Uterus (tissue), 2 donors: ENCODE results near the gene SLC7A4.

Experiments
- POLR2A ChIP-seq, 2 donors: fragments of 450-650 bp; IDR thresholded peaks; one replicate each; pipeline ENCODE4 v1.6.1; 2016; ENCODE audit warnings: antibody characterized with exemption in 2 of 2, mild to moderate bottlenecking in 1 of 2, moderate library complexity in 1 of 2
- TF ChIP-seq, protein P1 (sequence below), 4 experiments: fragments of 200-600 bp in 2 of 4; fragments of 450-650 bp in 2 of 4; sonication (generic) in 2 of 4; IDR thresholded peaks; one replicate each; pipeline ENCODE4 v1.5.1; 2016 to 2019; ENCODE audit warnings: antibody characterized with exemption in 4 of 4, mild to moderate bottlenecking in 2 of 4, moderate library complexity in 1 of 4

DNA sequence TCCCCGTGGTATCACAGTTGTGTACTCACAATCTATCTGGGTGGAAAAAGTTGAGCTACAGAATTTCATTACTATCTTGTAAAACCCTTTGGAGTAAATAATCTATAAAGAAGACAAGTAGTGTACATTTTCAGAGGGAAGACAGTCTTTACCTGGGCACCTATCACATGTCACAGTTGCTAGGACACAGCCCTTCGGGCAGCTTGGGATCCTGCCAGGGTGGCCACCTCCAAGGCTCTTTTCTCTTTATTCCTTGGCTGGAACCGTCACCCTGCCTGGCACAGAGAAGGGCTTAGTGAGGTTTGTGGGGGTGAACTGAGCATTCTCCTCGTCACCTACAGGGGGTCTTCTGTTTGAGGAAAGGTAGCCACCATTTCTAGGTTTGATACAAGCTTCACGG lies 37.0 kb upstream of the SLC7A4 start:
- TF ChIP-seq, protein P1, sequence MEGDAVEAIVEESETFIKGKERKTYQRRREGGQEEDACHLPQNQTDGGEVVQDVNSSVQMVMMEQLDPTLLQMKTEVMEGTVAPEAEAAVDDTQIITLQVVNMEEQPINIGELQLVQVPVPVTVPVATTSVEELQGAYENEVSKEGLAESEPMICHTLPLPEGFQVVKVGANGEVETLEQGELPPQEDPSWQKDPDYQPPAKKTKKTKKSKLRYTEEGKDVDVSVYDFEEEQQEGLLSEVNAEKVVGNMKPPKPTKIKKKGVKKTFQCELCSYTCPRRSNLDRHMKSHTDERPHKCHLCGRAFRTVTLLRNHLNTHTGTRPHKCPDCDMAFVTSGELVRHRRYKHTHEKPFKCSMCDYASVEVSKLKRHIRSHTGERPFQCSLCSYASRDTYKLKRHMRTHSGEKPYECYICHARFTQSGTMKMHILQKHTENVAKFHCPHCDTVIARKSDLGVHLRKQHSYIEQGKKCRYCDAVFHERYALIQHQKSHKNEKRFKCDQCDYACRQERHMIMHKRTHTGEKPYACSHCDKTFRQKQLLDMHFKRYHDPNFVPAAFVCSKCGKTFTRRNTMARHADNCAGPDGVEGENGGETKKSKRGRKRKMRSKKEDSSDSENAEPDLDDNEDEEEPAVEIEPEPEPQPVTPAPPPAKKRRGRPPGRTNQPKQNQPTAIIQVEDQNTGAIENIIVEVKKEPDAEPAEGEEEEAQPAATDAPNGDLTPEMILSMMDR (IDR thresholded peaks at IDR 0.05): no peak
- TF ChIP-seq POLR2A (IDR thresholded peaks at IDR 0.05): no peak
